H1 (cell line): ENCODE results near the gene ELMOD2. TPM values are rescaled to one million over a fixed set of nuclear protein-coding genes. Genes with fewer than 3 reads are reported as not detected.

ENCODE experiments used
- CTCF ChIA-PET: fragments of 300-600 bp; sonication (Branson Sonifier 250); formaldehyde crosslinking; loops from one replicate; lab custom pipeline; 2021; ENCODE audit not compliant: partially characterized antibody; lab: Charles Lee
- POLR2A ChIA-PET: fragments of 300-600 bp; sonication (Branson Sonifier 250); formaldehyde crosslinking; loops from one replicate; lab custom pipeline; 2021; ENCODE audit warnings: inconsistent platforms; ENCODE audit not compliant: partially characterized antibody; lab: Charles Lee
- DNase-seq, 2 experiments: peaks; one replicate each; pipeline versions ENCODE4 v3.0.0 to v3.0.0-alpha.2; 2010 to 2022; ENCODE audit warnings: low spot score in 2 of 2, low read depth in 1 of 2, mixed read lengths in 1 of 2
- FAIRE-seq: peaks from 2 replicates; lab custom pipeline; 2011; peaks lifted over from hg19 to GRCh38; lab: Jason Lieb, UNC
- H2AFZ ChIP-seq: 2 replicates; pipeline ENCODE4 v1.8.1; 2012; ENCODE audit warnings: low read length, inconsistent platforms
- H2AK5ac ChIP-seq: 2 replicates; pipeline ENCODE4 v1.6.1; 2013; ENCODE audit warnings: low read depth, low read length
- H2BK120ac ChIP-seq: replicated peaks from 2 replicates; pipeline ENCODE3; 2013; ENCODE audit warnings: low read depth, low read length, inconsistent platforms
- H2BK12ac ChIP-seq: 2 replicates; pipeline ENCODE4 v1.6.1; 2013; ENCODE audit warnings: low read depth, low read length
- H2BK15ac ChIP-seq: 2 replicates; pipeline ENCODE4 v1.6.1; 2013; ENCODE audit warnings: low read length
- H2BK20ac ChIP-seq: 2 replicates; pipeline ENCODE4 v1.6.1; 2013; ENCODE audit warnings: low read length
- H2BK5ac ChIP-seq: 2 replicates; pipeline ENCODE4 v1.6.1; 2013; ENCODE audit warnings: low read depth, low read length
- H3K14ac ChIP-seq: 2 replicates; pipeline ENCODE4 v1.6.1; 2013; ENCODE audit warnings: inconsistent platforms; ENCODE audit not compliant: insufficient read length
- H3K18ac ChIP-seq: 2 replicates; pipeline ENCODE4 v1.6.1; 2013; ENCODE audit warnings: low read length; ENCODE audit errors: extremely low read depth
- H3K23ac ChIP-seq: 2 replicates; pipeline ENCODE4 v1.6.1; 2013; ENCODE audit warnings: inconsistent platforms; ENCODE audit not compliant: insufficient read length
- H3K23me2 ChIP-seq: 2 replicates; pipeline ENCODE4 v1.6.1; 2013; ENCODE audit warnings: low read depth, low read length
- H3K27ac ChIP-seq: 2 replicates; pipeline ENCODE4 v1.6.1; 2011; ENCODE audit warnings: low read depth, low read length, inconsistent platforms
- H3K27me3 ChIP-seq, 4 experiments: replicated peaks in 1 of 4; 1 replicate in 1 of 4; 2 replicates in 3 of 4; pipeline versions ENCODE4 v1.6.1 to v1.8.1; 2011 to 2013; ENCODE audit warnings: low read length in 3 of 4, mild to moderate bottlenecking in 3 of 4, inconsistent platforms in 2 of 4, mixed read lengths in 2 of 4, moderate library complexity in 1 of 4; ENCODE audit not compliant: control insufficient read depth in 3 of 4, insufficient read depth in 3 of 4; ENCODE audit errors: extremely low read depth in 1 of 4
- H3K36me3 ChIP-seq, 4 experiments: 2 replicates each; pipeline versions ENCODE4 v1.6.1 to v1.8.1; 2011 to 2013; ENCODE audit warnings: mild to moderate bottlenecking in 4 of 4, low read length in 3 of 4, moderate library complexity in 2 of 4, control low read depth in 1 of 4, inconsistent platforms in 1 of 4; ENCODE audit not compliant: insufficient read depth in 4 of 4, control insufficient read depth in 2 of 4
- H3K4ac ChIP-seq: replicated peaks from 2 replicates; pipeline ENCODE3; 2013; ENCODE audit warnings: low read length, low read depth, mixed read lengths, inconsistent platforms; ENCODE audit not compliant: insufficient read length
- H3K4me1 ChIP-seq, 4 experiments: replicated peaks in 1 of 4; 1 replicate in 1 of 4; 2 replicates in 3 of 4; pipeline versions ENCODE4 v1.6.1 to v1.8.1; 2011 to 2013; ENCODE audit warnings: low read length in 3 of 4, inconsistent platforms in 2 of 4, mixed read lengths in 1 of 4; ENCODE audit not compliant: insufficient read depth in 4 of 4, control insufficient read depth in 3 of 4
- H3K4me2 ChIP-seq, 2 experiments: 2 replicates each; pipeline versions ENCODE4 v1.6.1 to v1.8.1; 2011 to 2013; ENCODE audit warnings: low read depth in 2 of 2, low read length in 2 of 2, control low read depth in 1 of 2, inconsistent platforms in 1 of 2, mild to moderate bottlenecking in 1 of 2; ENCODE audit not compliant: insufficient read depth in 1 of 2
- H3K4me3 ChIP-seq, 4 experiments: fragments of 200-600, 300-600 bp in 1 of 4; sonication (generic), shearing (Covaris generic), sonication (Bioruptor Twin) in 1 of 4; 2 replicates each; pipeline versions ENCODE4 v1.5.1 to v1.8.1; 2011 to 2016; ENCODE audit warnings: low read length in 4 of 4, low read depth in 3 of 4, control low read depth in 2 of 4, inconsistent platforms in 2 of 4, mild to moderate bottlenecking in 2 of 4, mixed read lengths in 1 of 4, moderate library complexity in 1 of 4; ENCODE audit not compliant: insufficient read depth in 2 of 4; ENCODE audit errors: extremely low read depth in 1 of 4
- H3K56ac ChIP-seq: replicated peaks from 2 replicates; pipeline ENCODE3; 2013; ENCODE audit warnings: low read depth, mild to moderate bottlenecking, mixed read lengths, low read length, inconsistent platforms; ENCODE audit not compliant: insufficient read length
- H3K79me1 ChIP-seq: 2 replicates; pipeline ENCODE4 v1.6.1; 2013; ENCODE audit warnings: low read depth, low read length, control low read depth
- H3K79me2 ChIP-seq, 2 experiments: 2 replicates each; pipeline versions ENCODE4 v1.6.1 to v1.8.1; 2012 to 2013; ENCODE audit warnings: low read length in 2 of 2, mild to moderate bottlenecking in 2 of 2, inconsistent platforms in 1 of 2; ENCODE audit not compliant: insufficient read depth in 2 of 2, control insufficient read depth in 1 of 2
- H3K9ac ChIP-seq, 4 experiments: replicated peaks in 1 of 4; 1 replicate in 1 of 4; 2 replicates in 3 of 4; pipeline versions ENCODE4 v1.6.1 to v1.8.1; 2011 to 2013; ENCODE audit warnings: low read depth in 3 of 4, low read length in 3 of 4, control low read depth in 2 of 4, mild to moderate bottlenecking in 2 of 4, moderate library complexity in 2 of 4, inconsistent platforms in 1 of 4; ENCODE audit errors: extremely low read depth in 1 of 4
- H3K9me3 ChIP-seq, 2 experiments: 2 replicates each; pipeline versions ENCODE4 v1.6.1 to v1.8.1; 2012 to 2013; ENCODE audit warnings: mild to moderate bottlenecking in 2 of 2, moderate library complexity in 2 of 2, control low read depth in 1 of 2, inconsistent platforms in 1 of 2, low read depth in 1 of 2, low read length in 1 of 2, mixed read lengths in 1 of 2; ENCODE audit not compliant: insufficient read depth in 2 of 2
- H4K20me1 ChIP-seq, 2 experiments: replicated peaks in 1 of 2; 2 replicates each; pipeline versions ENCODE3 to v1.8.1; 2011 to 2013; ENCODE audit warnings: inconsistent platforms in 2 of 2, low read length in 2 of 2, mild to moderate bottlenecking in 1 of 2; ENCODE audit not compliant: insufficient read depth in 2 of 2, control insufficient read depth in 1 of 2
- H4K5ac ChIP-seq: 2 replicates; pipeline ENCODE4 v1.6.1; 2013; ENCODE audit warnings: low read length, low read depth, mixed read lengths, inconsistent platforms; ENCODE audit not compliant: insufficient read length
- H4K8ac ChIP-seq: 2 replicates; pipeline ENCODE4 v1.8.0; 2013; ENCODE audit warnings: mild to moderate bottlenecking, moderate library complexity, low read length, inconsistent platforms; ENCODE audit not compliant: insufficient read depth; ENCODE audit errors: extremely low read depth
- H4K91ac ChIP-seq: replicated peaks from 2 replicates; pipeline ENCODE3; 2013; ENCODE audit warnings: low read length, mixed read lengths, inconsistent platforms; ENCODE audit not compliant: insufficient read length
- CEBPB ChIP-seq: IDR thresholded peaks from 2 replicates; pipeline ENCODE4 v1.6.1; 2012; ENCODE audit warnings: low read depth, low read length
- CHD1 ChIP-seq: IDR thresholded peaks from 2 replicates; pipeline ENCODE4 v1.6.1; 2012; ENCODE audit warnings: low read depth, low read length, improper control_type of control experiment
- SIX5 ChIP-seq: IDR thresholded peaks from 2 replicates; pipeline ENCODE4 v1.6.1; 2011; ENCODE audit warnings: mild to moderate bottlenecking, low read depth, low read length
- WGBS, 2 experiments: shearing (Covaris generic) in 1 of 2; methylation state at CpG; one replicate each; pipeline versions ENCODE4 v1.1.6 to v1.1.7; 2013 to 2015; ENCODE audit warnings: low lambda C conversion rate in 2 of 2, mixed read lengths in 2 of 2, inconsistent platforms in 1 of 2, low coverage in 1 of 2, missing lambda C conversion rate in 1 of 2; ENCODE audit not compliant: insufficient replicate concordance in 2 of 2, insufficient coverage in 1 of 2, insufficient read length in 1 of 2; ENCODE audit errors: extremely low coverage in 1 of 2, missing lambda C conversion rate in 1 of 2; 5-methylcytosine and 5-hydroxymethylcytosine counted together
- polyA plus RNA-seq, 7 experiments: library from polyadenylated mRNA; depleted of rRNA in 3 of 7; stranded (reverse) in 5 of 7; unstranded in 2 of 7; fragments of >200 nt in 5 of 7; fragments of 200-250 nt in 2 of 7; gene quantifications; 1 replicate in 5 of 7; 2 replicates in 1 of 7; 4 replicates in 1 of 7; pipeline versions ENCODE4 v1.2.1 to v1.2.3, GENCODE V29; 2011 to 2013; ENCODE audit warnings: missing spikeins in 2 of 7, mixed read lengths in 2 of 7
- total RNA-seq: library from RNA; stranded (reverse); fragmentation: NEBNext Ultra II Directional; extraction: Animal tissue kit (Norgen Biotek cat#: 25700); gene quantifications from 2 replicates; pipeline ENCODE4 v1.2.1, GENCODE V29; 2021

ELMOD2 gene
- total and polyA plus RNA-seq, 2 of the 8 experiments (the other 6 are each of a cell fraction or from before 2014, with no cell fraction given) = 6.6 to 27.9 TPM

DNA sequence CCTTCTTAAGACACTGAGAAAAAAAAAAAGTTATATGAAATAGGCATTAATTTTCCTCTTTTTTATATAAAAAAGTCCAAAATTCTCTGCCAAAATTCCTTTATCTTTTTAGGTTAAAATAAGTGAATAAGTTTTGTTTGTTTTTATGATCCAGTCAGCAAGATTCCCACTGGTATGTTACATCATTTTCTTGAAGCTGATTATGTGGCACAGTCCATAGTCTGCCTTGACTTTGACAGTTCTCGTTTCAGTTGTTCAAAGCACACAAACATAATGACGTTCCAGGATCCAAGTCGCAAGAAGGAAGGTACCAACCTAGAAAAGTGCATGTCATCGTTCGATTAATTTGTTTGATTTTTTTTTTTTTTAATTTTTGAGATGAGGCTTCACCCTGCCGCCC is 35.7 kb downstream of the ELMOD2 start:
- no peaks in the 10 kb centered on the region for H3K36me3 ChIP-seq
- H4K91ac ChIP-seq = no peak overlapping the region
- H3K23me2 ChIP-seq = no peaks in the 10 kb centered on the region
- no peak overlapping the region for H2AFZ ChIP-seq
- no peak overlapping the region for H4K5ac ChIP-seq
- H2AK5ac ChIP-seq = no peak overlapping the region
- DNase-seq = no peak
- 92% methylated on average over 5 of the region's 6 CpGs; no CpG with 5 or more reads in 1 of the 2 experiments for WGBS, 2 experiments
- ChIA-PET CTCF (interaction anchor here (0.6 to 1.9 kb wide), 2 partner anchors 200 to 957 kb away, joined by 3 to 4 read pairs; no protein-coding TSS in a partner anchor), POLR2A (no interaction called here)
- no peak overlapping the region for H2BK12ac ChIP-seq
- no peaks in the 10 kb centered on the region for H3K27me3 ChIP-seq
- no peak overlapping the region for H3K4me3 ChIP-seq
- H2BK20ac ChIP-seq = no peak overlapping the region
- H3K27ac ChIP-seq = no peak overlapping the region
- no peak overlapping the region for H3K18ac ChIP-seq
- no peak overlapping the region for H2BK120ac ChIP-seq
- H4K8ac ChIP-seq = no peak overlapping the region
- no peak overlapping the region for H3K4me2 ChIP-seq
- H3K79me2 ChIP-seq = no peaks in the 10 kb centered on the region
- no peak overlapping the region for H3K4ac ChIP-seq
- no peaks in the 10 kb centered on the region for H3K9me3 ChIP-seq
- no peaks in the 10 kb centered on the region for H4K20me1 ChIP-seq
- no peak overlapping the region for H3K56ac ChIP-seq
- H3K23ac ChIP-seq = no peak overlapping the region
- no peak overlapping the region for H3K9ac ChIP-seq
- peaks cover 4 to 22% (median 11%) of the 10 kb centered on the region in 4 experiments for H3K4me1 ChIP-seq
- no peak overlapping the region for H2BK15ac ChIP-seq
- H2BK5ac ChIP-seq = no peak overlapping the region
- FAIRE-seq = no peak
- H3K14ac ChIP-seq = no peak overlapping the region
- H3K79me1 ChIP-seq = no peaks in the 10 kb centered on the region
- TF ChIP-seq CEBPB (no peak), SIX5 (no peak), CHD1 (no peak)
